ENCODE data around the gene GLOD4. TPM values are rescaled to one million over a fixed set of nuclear protein-coding genes. Genes with fewer than 3 reads are reported as not detected.

GLOD4 gene
- total and polyA plus RNA-seq, 2 experiments from 2014 or later = 68.1 to 120 TPM

GRCh38 chr17:753418-753817 is 28.7 kb downstream of the GLOD4 start:
- WGBS (ENCODE audit: low lambda C conversion rate, missing lambda C conversion rate) = 90% methylated on average over 13 of the region's 13 CpGs
- Histone ChIP-seq H4K20me1 (ENCODE audit: insufficient read depth, poor library complexity, severe bottlenecking) (no peaks in the 10 kb centered on the region), H3K4me1 (ENCODE audit: insufficient read depth) (peaks cover 14% of the 10 kb centered on the region), H3K4me2 (no peak overlapping the region), H2AFZ (no peak overlapping the region), H3K27me3 (no peaks in the 10 kb centered on the region), H3K27ac (no peak overlapping the region), H3K36me3 (replicated peaks; ENCODE audit: insufficient read depth, low read depth) (no peaks in the 10 kb centered on the region), H3K4me3 (no peak overlapping the region), H3K9me3 (ENCODE audit: low read depth) (no peaks in the 10 kb centered on the region), H3K9me2 (replicated peaks; ENCODE audit: insufficient read depth) (no peaks in the 10 kb centered on the region), H3K79me2 (peaks cover 29% of the 10 kb centered on the region)
- no peak for DNase-seq (ENCODE audit: low spot score)
- TF ChIP-seq CTCF (IDR thresholded peaks at IDR 0.05; ENCODE audit: poor library complexity) = no peak
- TF ChIP-seq EZH2 (IDR thresholded peaks at IDR 0.05; ENCODE audit: borderline replicate concordance) = no peak
- TF ChIP-seq EZH2phosphoT487 (IDR thresholded peaks at IDR 0.05; ENCODE audit: low read depth, severe bottlenecking, unreplicated experiment) = no peak

GRCh38 chr17:752620-753219 is 29.4 kb downstream of the GLOD4 start:
- peak overlapping the region; percentile 97 for H3K4me2 ChIP-seq
- peak; percentile 68 for DNase-seq (ENCODE audit: low spot score)
- TF ChIP-seq EZH2phosphoT487 (IDR thresholded peaks at IDR 0.05; ENCODE audit: low read depth, severe bottlenecking, unreplicated experiment) = no peak
- no peak for TF ChIP-seq EZH2 (IDR thresholded peaks at IDR 0.05; ENCODE audit: borderline replicate concordance)
- no peak for TF ChIP-seq CTCF (IDR thresholded peaks at IDR 0.05; ENCODE audit: poor library complexity)
- peaks cover 14% of the 10 kb centered on the region for H3K4me1 ChIP-seq (ENCODE audit: insufficient read depth)
- H3K9me2 ChIP-seq (replicated peaks; ENCODE audit: insufficient read depth) = no peaks in the 10 kb centered on the region
- H3K9me3 ChIP-seq (ENCODE audit: low read depth) = no peaks in the 10 kb centered on the region
- peak overlapping the region; percentile 86 for H3K27ac ChIP-seq
- no peaks in the 10 kb centered on the region for H4K20me1 ChIP-seq (ENCODE audit: insufficient read depth, poor library complexity, severe bottlenecking)
- H3K4me3 ChIP-seq = peak overlapping the region; percentile 91
- no peaks in the 10 kb centered on the region for H3K36me3 ChIP-seq (replicated peaks; ENCODE audit: insufficient read depth, low read depth)
- 48% methylated on average over 31 of the region's 43 CpGs for WGBS (ENCODE audit: low lambda C conversion rate, missing lambda C conversion rate)
- H2AFZ ChIP-seq = peak overlapping the region; percentile 98
- no peaks in the 10 kb centered on the region for H3K27me3 ChIP-seq
- H3K79me2 ChIP-seq = peaks cover 33% of the 10 kb centered on the region

GRCh38 chr17:752002-752619 is 30.0 kb downstream of the GLOD4 start, which contains the start of gene GEMIN4:
Gene GEMIN4 (minus strand): TSS chr17:752264. CDS start chr17:752142, 122 bp downstream.
- no peak for TF ChIP-seq EZH2 (IDR thresholded peaks at IDR 0.05; ENCODE audit: borderline replicate concordance)
- no peak for TF ChIP-seq EZH2phosphoT487 (IDR thresholded peaks at IDR 0.05; ENCODE audit: low read depth, severe bottlenecking, unreplicated experiment)
- TF ChIP-seq CTCF (IDR thresholded peaks at IDR 0.05; ENCODE audit: poor library complexity) = peak; percentile 99
- H3K4me1 ChIP-seq (ENCODE audit: insufficient read depth) = peaks cover 14% of the 10 kb centered on the region
- peak within 1 kb of the TSS; percentile 97 for H3K4me2 ChIP-seq
- peak within 1 kb of the TSS; percentile 91 for H3K4me3 ChIP-seq
- 1% methylated on average over 26 of the region's 87 CpGs for WGBS (ENCODE audit: low lambda C conversion rate, missing lambda C conversion rate)
- H3K9me2 ChIP-seq (replicated peaks; ENCODE audit: insufficient read depth) = no peaks in the 10 kb centered on the region
- H3K27me3 ChIP-seq = no peaks in the 10 kb centered on the region
- peak within 1 kb of the TSS; percentile 98 for H2AFZ ChIP-seq
- no peaks in the 10 kb centered on the region for H3K36me3 ChIP-seq (replicated peaks; ENCODE audit: insufficient read depth, low read depth)
- H4K20me1 ChIP-seq (ENCODE audit: insufficient read depth, poor library complexity, severe bottlenecking) = no peaks in the 10 kb centered on the region
- peak within 1 kb of the TSS; percentile 86 for H3K27ac ChIP-seq
- peaks cover 36% of the 10 kb centered on the region for H3K79me2 ChIP-seq
- H3K9me3 ChIP-seq (ENCODE audit: low read depth) = no peaks in the 10 kb centered on the region
- DNase-seq (ENCODE audit: low spot score) = peak; percentile 95
